Neural progenitor cell (in vitro differentiated cells): ENCODE measurements around the gene RARS2. TPM values are rescaled to one million over a fixed set of nuclear protein-coding genes. Genes with fewer than 3 reads are reported as not detected.
"Not testable (repeated sequence)": the region's sequence is repeated elsewhere in the genome, so short reads cannot be mapped to it uniquely, and the experiment has no call there.

ENCODE experiments used
- DNase-seq: peaks from one replicate; pipeline ENCODE4 v3.0.0-alpha.2; 2016; ENCODE audit warnings: low spot score
- H2AFZ ChIP-seq: fragments of 200-600 bp; sonication (generic); replicated peaks from 2 replicates; pipeline ENCODE4 v1.6.1; 2016; ENCODE audit warnings: antibody characterized with exemption
- H3F3A ChIP-seq: fragments of 200-600 bp; sonication (generic); 2 replicates; pipeline ENCODE4 v1.6.1; 2016; ENCODE audit warnings: antibody characterized with exemption, low read depth
- H3K27ac ChIP-seq: fragments of 200-600 bp; sonication (generic); 2 replicates; pipeline ENCODE4 v1.5.1; 2016; ENCODE audit warnings: mild to moderate bottlenecking
- H3K27me3 ChIP-seq: fragments of 200-600 bp; sonication (generic); 2 replicates; pipeline ENCODE4 v1.6.1; 2016; ENCODE audit warnings: mild to moderate bottlenecking, moderate library complexity
- H3K36me3 ChIP-seq: fragments of 200-600 bp; sonication (generic); 2 replicates; pipeline ENCODE4 v1.5.1; 2016
- H3K4me1 ChIP-seq: fragments of 200-600 bp; sonication (generic); 2 replicates; pipeline ENCODE4 v1.6.1; 2016; ENCODE audit warnings: mixed run types
- H3K4me2 ChIP-seq: fragments of 200-600 bp; sonication (generic); 2 replicates; pipeline ENCODE4 v1.6.1; 2016
- H3K4me3 ChIP-seq: fragments of 200-600 bp; sonication (generic); 2 replicates; pipeline ENCODE4 v1.5.1; 2016
- H3K79me2 ChIP-seq: fragments of 200-600 bp; sonication (generic); 2 replicates; pipeline ENCODE4 v1.6.1; 2016; ENCODE audit warnings: low read depth
- H3K9ac ChIP-seq: fragments of 200-600 bp; sonication (generic); 2 replicates; pipeline ENCODE4 v1.6.1; 2016
- H3K9me3 ChIP-seq: fragments of 200-600 bp; sonication (generic); 2 replicates; pipeline ENCODE4 v1.5.1; 2016; ENCODE audit warnings: low read depth
- H4K20me1 ChIP-seq: fragments of 200-600 bp; sonication (generic); 2 replicates; pipeline ENCODE4 v1.6.1; 2016; ENCODE audit warnings: low read depth
- H3K27ac Mint-ChIP-seq: 3 replicates; pipeline ENCODE4 v1.8.0; 2021; ENCODE audit warnings: mixed read lengths
- H3K27me3 Mint-ChIP-seq: 2 replicates; pipeline ENCODE4 v1.8.0; 2022; ENCODE audit warnings: low read depth, mild to moderate bottlenecking, inconsistent platforms, moderate library complexity, mixed read lengths; ENCODE audit not compliant: insufficient read depth
- H3K36me3 Mint-ChIP-seq: 3 replicates; pipeline ENCODE4 v1.8.0; 2021; ENCODE audit warnings: mixed read lengths
- H3K4me1 Mint-ChIP-seq: 3 replicates; pipeline ENCODE4 v1.8.0; 2021; ENCODE audit warnings: mixed read lengths
- H3K4me3 Mint-ChIP-seq: 3 replicates; pipeline ENCODE4 v1.8.0; 2021; ENCODE audit warnings: mild to moderate bottlenecking, moderate library complexity, mixed read lengths
- H3K9me3 Mint-ChIP-seq: 3 replicates; pipeline ENCODE4 v1.8.0; 2020; ENCODE audit warnings: mixed read lengths
- CTCF ChIP-seq: fragments of 200-600 bp; sonication (generic); IDR thresholded peaks from 2 replicates; pipeline ENCODE4 v1.5.1; 2017; ENCODE audit warnings: antibody characterized with exemption, mild to moderate bottlenecking
- EZH2 ChIP-seq: fragments of 200-600 bp; sonication (generic); IDR thresholded peaks from 2 replicates; pipeline ENCODE4 v1.6.1; 2017; ENCODE audit warnings: antibody characterized with exemption, mild to moderate bottlenecking, moderate library complexity
- EZH2phosphoT487 ChIP-seq: fragments of 200-600 bp; sonication (generic); IDR thresholded peaks from 2 replicates; pipeline ENCODE4 v1.6.1; 2017; ENCODE audit warnings: antibody characterized with exemption
- total RNA-seq: library from RNA; depleted of rRNA; stranded (reverse); fragments of >200 nt; gene quantifications from 2 replicates; pipeline ENCODE4 v1.2.3, GENCODE V29; 2015; ENCODE audit warnings: low replicate concordance

RARS2 gene
- total RNA-seq, 1 donor from 2014 or later: 53.6 TPM

- no peak overlapping the region for H3K9ac ChIP-seq
- DNase-seq: no peak
- no peak overlapping the region for H3K4me2 ChIP-seq
- no peak overlapping the region for H3K4me3 Mint-ChIP-seq
- H3K4me3 ChIP-seq: no peak overlapping the region
- no peaks in the 10 kb centered on the region for H3K4me1 ChIP-seq
- H3K4me1 Mint-ChIP-seq: no peaks in the 10 kb centered on the region
- H3K27ac ChIP-seq: no peak overlapping the region
- H4K20me1 ChIP-seq: no peaks in the 10 kb centered on the region
- no peak overlapping the region for H2AFZ ChIP-seq
- H3K27me3 Mint-ChIP-seq: peaks cover 3% of the 10 kb centered on the region
- no peaks in the 10 kb centered on the region for H3K9me3 ChIP-seq
- H3K9me3 Mint-ChIP-seq: no peaks in the 10 kb centered on the region
- H3K27me3 ChIP-seq: no peaks in the 10 kb centered on the region
- no peaks in the 10 kb centered on the region for H3F3A ChIP-seq
- H3K27ac Mint-ChIP-seq: no peak overlapping the region
- no peak for TF ChIP-seq CTCF
- no peak for TF ChIP-seq EZH2
- TF ChIP-seq EZH2phosphoT487: no peak
- H3K79me2 ChIP-seq: no peaks in the 10 kb centered on the region
- H3K36me3 ChIP-seq: peaks cover 13% of the 10 kb centered on the region
- peaks cover 21% of the 10 kb centered on the region for H3K36me3 Mint-ChIP-seq
Observed at GRCh38 chr6:87617405-87617804, 27.6 kb upstream of the RARS2 start.

GRCh38 chr6:87613018-87613417 is 23.2 kb upstream of the RARS2 start:
- H3K27me3 Mint-ChIP-seq, H3K9me3 ChIP-seq, DNase-seq, H3K4me3 ChIP-seq, H3K4me3 Mint-ChIP-seq, H3K27ac Mint-ChIP-seq, H3K27ac ChIP-seq, H3K9me3 Mint-ChIP-seq, H3K9ac ChIP-seq, H3F3A ChIP-seq, H4K20me1 ChIP-seq, H3K4me2 ChIP-seq, H3K79me2 ChIP-seq, H3K27me3 ChIP-seq, H3K4me1 Mint-ChIP-seq, H2AFZ ChIP-seq, H3K4me1 ChIP-seq: not testable (repeated sequence)
- peaks cover 26% of the 10 kb centered on the region for H3K36me3 Mint-ChIP-seq
- peaks cover 21% of the 10 kb centered on the region for H3K36me3 ChIP-seq

- Histone ChIP-seq H3K9ac (no peak overlapping the region), H3K36me3 (peaks cover 17% of the 10 kb centered on the region), H3K4me2 (no peak overlapping the region), H3K4me3 (no peak overlapping the region), H3K4me1 (no peaks in the 10 kb centered on the region), H3K27me3 (no peaks in the 10 kb centered on the region), H3K27ac (no peak overlapping the region), H3K79me2 (no peaks in the 10 kb centered on the region), H2AFZ (no peak overlapping the region), H4K20me1 (no peaks in the 10 kb centered on the region), H3F3A (no peaks in the 10 kb centered on the region), H3K9me3 (no peaks in the 10 kb centered on the region)
- peaks cover 21% of the 10 kb centered on the region for H3K36me3 Mint-ChIP-seq
- no peaks in the 10 kb centered on the region for H3K27me3 Mint-ChIP-seq
- DNase-seq: no peak
- no peaks in the 10 kb centered on the region for H3K4me1 Mint-ChIP-seq
- H3K27ac Mint-ChIP-seq: no peak overlapping the region
- TF ChIP-seq CTCF: no peak
- TF ChIP-seq EZH2: no peak
- TF ChIP-seq EZH2phosphoT487: no peak
- H3K9me3 Mint-ChIP-seq: no peaks in the 10 kb centered on the region
- H3K4me3 Mint-ChIP-seq: no peak overlapping the region
Observed at GRCh38 chr6:87608802-87609201, 19.0 kb upstream of the RARS2 start.

GRCh38 chr6:87606199-87606598 is 16.4 kb upstream of the RARS2 start:
- Histone ChIP-seq H3K4me1 (no peaks in the 10 kb centered on the region), H3K36me3 (peaks cover 17% of the 10 kb centered on the region), H3K79me2 (no peaks in the 10 kb centered on the region), H3K9ac (no peak overlapping the region), H2AFZ (no peak overlapping the region), H3F3A (no peaks in the 10 kb centered on the region), H3K4me3 (no peak overlapping the region), H3K4me2 (no peak overlapping the region), H3K27me3 (no peaks in the 10 kb centered on the region), H3K27ac (no peak overlapping the region), H3K9me3 (no peaks in the 10 kb centered on the region), H4K20me1 (no peaks in the 10 kb centered on the region)
- no peak for TF ChIP-seq EZH2
- TF ChIP-seq CTCF: no peak
- no peak for TF ChIP-seq EZH2phosphoT487
- no peaks in the 10 kb centered on the region for H3K4me1 Mint-ChIP-seq
- peaks cover 7% of the 10 kb centered on the region for H3K36me3 Mint-ChIP-seq
- H3K27ac Mint-ChIP-seq: no peak overlapping the region
- H3K27me3 Mint-ChIP-seq: no peaks in the 10 kb centered on the region
- no peaks in the 10 kb centered on the region for H3K9me3 Mint-ChIP-seq
- no peak for DNase-seq
- H3K4me3 Mint-ChIP-seq: no peak overlapping the region
